PFSK-1 (cell line): ENCODE measurements around the gene TRIM25.

Source experiments
- FOXP2 ChIP-seq: optimal IDR thresholded peaks from 2 replicates; pipeline ENCODE3; 2011; ENCODE audit warnings: borderline replicate concordance, control low read depth, inconsistent platforms; ENCODE audit not compliant: insufficient read depth; ENCODE audit errors: extremely low read length, extremely low read depth
- POLR2AphosphoS5 ChIP-seq: IDR thresholded peaks from 2 replicates; pipeline ENCODE4 v1.6.1; 2012; ENCODE audit warnings: low read depth, mild to moderate bottlenecking, control low read depth, low read length, moderate library complexity
- SIN3A ChIP-seq: IDR thresholded peaks from 2 replicates; pipeline ENCODE4 v1.6.1; 2012; ENCODE audit warnings: mild to moderate bottlenecking, low read length, moderate library complexity, borderline replicate concordance; ENCODE audit not compliant: insufficient read depth
- TAF1 ChIP-seq: IDR thresholded peaks from 2 replicates; pipeline ENCODE4 v1.6.1; 2012; ENCODE audit warnings: low read length, control low read depth, borderline replicate concordance; ENCODE audit not compliant: insufficient read depth
- TF ChIP-seq, protein P1 (sequence below), 2 experiments: IDR thresholded peaks; 2 replicates each; pipeline versions ENCODE4 v1.6.1 to v1.8.0; 2011 to 2012; ENCODE audit warnings: low read depth in 2 of 2, low read length in 2 of 2, control low read depth in 1 of 2, inconsistent platforms in 1 of 2, mild to moderate bottlenecking in 1 of 2, moderate library complexity in 1 of 2; ENCODE audit not compliant: insufficient read depth in 1 of 2

TRIM25 gene

GRCh38 chr17:56939869-56940484 is 26.1 kb upstream of the TRIM25 start:
- TF ChIP-seq SIN3A (no peak), TAF1 (no peak), POLR2AphosphoS5 (no peak), FOXP2 (no peak)
- TF ChIP-seq, protein P1, sequence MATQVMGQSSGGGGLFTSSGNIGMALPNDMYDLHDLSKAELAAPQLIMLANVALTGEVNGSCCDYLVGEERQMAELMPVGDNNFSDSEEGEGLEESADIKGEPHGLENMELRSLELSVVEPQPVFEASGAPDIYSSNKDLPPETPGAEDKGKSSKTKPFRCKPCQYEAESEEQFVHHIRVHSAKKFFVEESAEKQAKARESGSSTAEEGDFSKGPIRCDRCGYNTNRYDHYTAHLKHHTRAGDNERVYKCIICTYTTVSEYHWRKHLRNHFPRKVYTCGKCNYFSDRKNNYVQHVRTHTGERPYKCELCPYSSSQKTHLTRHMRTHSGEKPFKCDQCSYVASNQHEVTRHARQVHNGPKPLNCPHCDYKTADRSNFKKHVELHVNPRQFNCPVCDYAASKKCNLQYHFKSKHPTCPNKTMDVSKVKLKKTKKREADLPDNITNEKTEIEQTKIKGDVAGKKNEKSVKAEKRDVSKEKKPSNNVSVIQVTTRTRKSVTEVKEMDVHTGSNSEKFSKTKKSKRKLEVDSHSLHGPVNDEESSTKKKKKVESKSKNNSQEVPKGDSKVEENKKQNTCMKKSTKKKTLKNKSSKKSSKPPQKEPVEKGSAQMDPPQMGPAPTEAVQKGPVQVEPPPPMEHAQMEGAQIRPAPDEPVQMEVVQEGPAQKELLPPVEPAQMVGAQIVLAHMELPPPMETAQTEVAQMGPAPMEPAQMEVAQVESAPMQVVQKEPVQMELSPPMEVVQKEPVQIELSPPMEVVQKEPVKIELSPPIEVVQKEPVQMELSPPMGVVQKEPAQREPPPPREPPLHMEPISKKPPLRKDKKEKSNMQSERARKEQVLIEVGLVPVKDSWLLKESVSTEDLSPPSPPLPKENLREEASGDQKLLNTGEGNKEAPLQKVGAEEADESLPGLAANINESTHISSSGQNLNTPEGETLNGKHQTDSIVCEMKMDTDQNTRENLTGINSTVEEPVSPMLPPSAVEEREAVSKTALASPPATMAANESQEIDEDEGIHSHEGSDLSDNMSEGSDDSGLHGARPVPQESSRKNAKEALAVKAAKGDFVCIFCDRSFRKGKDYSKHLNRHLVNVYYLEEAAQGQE (IDR thresholded peaks at IDR 0.05; ENCODE audit: insufficient read depth in 1 of 2, low read depth in 2 of 2, low read length in 2 of 2): no peak

DNA sequence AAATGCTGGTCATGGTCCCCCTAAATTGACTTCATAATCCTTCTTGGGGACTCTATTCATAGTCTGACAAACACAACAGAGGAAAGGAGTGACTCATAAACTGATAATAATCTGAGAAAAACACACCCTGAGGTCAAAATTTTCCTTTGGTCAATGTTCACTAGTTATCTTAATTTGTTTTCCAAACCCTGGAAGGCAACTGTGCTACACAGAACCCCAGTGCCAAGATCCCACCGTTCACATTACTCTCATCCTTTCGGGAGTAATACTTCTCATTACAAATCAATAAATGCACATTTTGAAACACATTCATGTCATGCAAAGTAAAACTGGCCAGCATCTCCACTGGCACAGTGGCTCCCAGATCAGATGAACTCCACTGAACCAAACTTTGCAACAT is 23.8 kb upstream of the TRIM25 start:
- no peak for TF ChIP-seq SIN3A

- no peak for TF ChIP-seq FOXP2
- TF ChIP-seq, protein P1 (IDR thresholded peaks at IDR 0.05; ENCODE audit: insufficient read depth in 1 of 2, low read depth in 2 of 2, low read length in 2 of 2): no peak
- no peak for TF ChIP-seq POLR2AphosphoS5
- no peak for TF ChIP-seq SIN3A
- no peak for TF ChIP-seq TAF1
Measured at GRCh38 chr17:56936697-56937322, 23.0 kb upstream of the TRIM25 start.

DNA sequence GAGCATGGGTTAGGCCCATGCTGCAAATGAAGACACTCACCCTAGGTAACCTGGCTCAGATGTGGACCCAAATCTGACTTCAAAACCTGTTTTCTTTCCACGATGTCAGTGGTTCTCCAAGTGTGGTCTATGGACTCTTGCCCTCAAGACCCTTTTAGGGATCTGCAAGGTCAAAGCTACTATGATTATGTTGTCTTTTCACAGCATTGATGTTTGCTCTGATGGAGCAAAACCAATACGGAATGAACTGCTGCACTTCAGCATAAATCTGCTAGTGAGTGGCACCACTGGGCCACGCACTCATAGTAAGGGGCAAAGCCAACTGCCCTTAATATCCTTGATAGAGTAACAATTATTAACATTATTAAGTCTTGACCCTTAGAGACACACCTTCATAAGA is 21.6 kb upstream of the TRIM25 start:
- no peak for TF ChIP-seq SIN3A
- TF ChIP-seq, protein P1 (IDR thresholded peaks at IDR 0.05; ENCODE audit: insufficient read depth in 1 of 2, low read depth in 2 of 2, low read length in 2 of 2): no peak
- TF ChIP-seq FOXP2: no peak
- no peak for TF ChIP-seq TAF1
- no peak for TF ChIP-seq POLR2AphosphoS5

GRCh38 chr17:56934280-56934679 is 20.4 kb upstream of the TRIM25 start:
- TF ChIP-seq SIN3A: no peak
- no peak for TF ChIP-seq FOXP2
- TF ChIP-seq POLR2AphosphoS5: no peak
- no peak for TF ChIP-seq TAF1
- TF ChIP-seq, protein P1 (IDR thresholded peaks at IDR 0.05; ENCODE audit: insufficient read depth in 1 of 2, low read depth in 2 of 2, low read length in 2 of 2): no peak
